DOHH2 (cell line): Measurements from ENCODE around the gene NME4.

ENCODE experiments used
- H3F3A ChIP-seq: fragments of 200-600 bp; sonication (generic), shearing (Covaris generic); 2 replicates; pipeline ENCODE4 v1.6.0; 2016; ENCODE audit warnings: antibody characterized with exemption, mild to moderate bottlenecking; ENCODE audit not compliant: control insufficient read depth, insufficient read depth
- H3K27ac ChIP-seq: fragments of 200-600 bp; sonication (generic); 2 replicates; pipeline ENCODE4 v1.5.1; 2014; ENCODE audit warnings: low read depth, mild to moderate bottlenecking, low read length, moderate library complexity
- H3K27me3 ChIP-seq: fragments of 200-600 bp; sonication (generic); 2 replicates; pipeline ENCODE4 v1.6.1; 2014; ENCODE audit warnings: mild to moderate bottlenecking, low read length, mixed read lengths; ENCODE audit not compliant: control insufficient read depth
- H3K36me3 ChIP-seq: fragments of 200-600 bp; sonication (generic); 2 replicates; pipeline ENCODE4 v1.6.1; 2014; ENCODE audit warnings: mild to moderate bottlenecking, low read length, moderate library complexity, mixed read lengths; ENCODE audit not compliant: control insufficient read depth
- H3K4me1 ChIP-seq: fragments of 200-600 bp; sonication (generic); 2 replicates; pipeline ENCODE4 v1.6.1; 2014; ENCODE audit warnings: mild to moderate bottlenecking, low read length, mixed read lengths; ENCODE audit not compliant: control insufficient read depth
- H3K4me2 ChIP-seq: fragments of 200-600 bp; sonication (generic); 2 replicates; pipeline ENCODE4 v1.6.0; 2014; ENCODE audit warnings: mild to moderate bottlenecking, low read length, moderate library complexity
- H3K4me3 ChIP-seq: fragments of 200-600 bp; sonication (generic); 2 replicates; pipeline ENCODE4 v1.5.1; 2014; ENCODE audit warnings: mild to moderate bottlenecking, low read length, mixed read lengths
- H3K79me2 ChIP-seq: fragments of 200-600 bp; sonication (generic); 2 replicates; pipeline ENCODE4 v1.6.1; 2014; ENCODE audit warnings: mild to moderate bottlenecking, low read length, mixed read lengths; ENCODE audit not compliant: control insufficient read depth
- H3K9me2 ChIP-seq: fragments of 200-600 bp; sonication (generic); replicated peaks from 2 replicates; pipeline ENCODE4 v1.6.1; 2014; ENCODE audit warnings: mild to moderate bottlenecking, low read length, mixed read lengths; ENCODE audit not compliant: control insufficient read depth
- H3K9me3 ChIP-seq: fragments of 200-600 bp; sonication (generic); 2 replicates; pipeline ENCODE4 v1.6.1; 2014; ENCODE audit warnings: antibody characterized with exemption, low read length, mixed read lengths; ENCODE audit not compliant: control insufficient read depth, insufficient read depth
- H4K20me1 ChIP-seq: fragments of 200-600 bp; sonication (generic); 2 replicates; pipeline ENCODE4 v1.6.0; 2014; ENCODE audit warnings: low read depth, mild to moderate bottlenecking, antibody characterized with exemption, low read length, moderate library complexity; ENCODE audit not compliant: control insufficient read depth, insufficient read depth
- EZH2phosphoT487 ChIP-seq: fragments of 200-600 bp; sonication (generic); IDR thresholded peaks from 2 replicates; pipeline ENCODE4 v1.6.1; 2017; ENCODE audit warnings: borderline replicate concordance, mild to moderate bottlenecking, antibody characterized with exemption, low read length, moderate library complexity, mixed read lengths
- TF ChIP-seq, protein P1 (sequence below): fragments of 200-600 bp; sonication (generic); IDR thresholded peaks from one replicate; pipeline ENCODE4 v1.5.1; 2014; ENCODE audit warnings: antibody characterized with exemption, mild to moderate bottlenecking, low read depth, low read length; ENCODE audit not compliant: poor library complexity, severe bottlenecking

The NME4 gene

GRCh38 chr16:369275-369865, 27.6 kb upstream of the NME4 start:
- Histone ChIP-seq H3K27me3 (no peaks in the 10 kb centered on the region), H4K20me1 (no peaks in the 10 kb centered on the region), H3F3A (no peaks in the 10 kb centered on the region), H3K9me2 (no peaks in the 10 kb centered on the region), H3K79me2 (peaks cover 5% of the 10 kb centered on the region), H3K27ac (no peak overlapping the region), H3K4me1 (peaks cover 17% of the 10 kb centered on the region), H3K36me3 (peaks cover 52% of the 10 kb centered on the region), H3K9me3 (no peaks in the 10 kb centered on the region), H3K4me3 (peak overlapping the region; percentile 47), H3K4me2 (peak overlapping the region; percentile 58)
- no peak for TF ChIP-seq EZH2phosphoT487
- TF ChIP-seq, protein P1, sequence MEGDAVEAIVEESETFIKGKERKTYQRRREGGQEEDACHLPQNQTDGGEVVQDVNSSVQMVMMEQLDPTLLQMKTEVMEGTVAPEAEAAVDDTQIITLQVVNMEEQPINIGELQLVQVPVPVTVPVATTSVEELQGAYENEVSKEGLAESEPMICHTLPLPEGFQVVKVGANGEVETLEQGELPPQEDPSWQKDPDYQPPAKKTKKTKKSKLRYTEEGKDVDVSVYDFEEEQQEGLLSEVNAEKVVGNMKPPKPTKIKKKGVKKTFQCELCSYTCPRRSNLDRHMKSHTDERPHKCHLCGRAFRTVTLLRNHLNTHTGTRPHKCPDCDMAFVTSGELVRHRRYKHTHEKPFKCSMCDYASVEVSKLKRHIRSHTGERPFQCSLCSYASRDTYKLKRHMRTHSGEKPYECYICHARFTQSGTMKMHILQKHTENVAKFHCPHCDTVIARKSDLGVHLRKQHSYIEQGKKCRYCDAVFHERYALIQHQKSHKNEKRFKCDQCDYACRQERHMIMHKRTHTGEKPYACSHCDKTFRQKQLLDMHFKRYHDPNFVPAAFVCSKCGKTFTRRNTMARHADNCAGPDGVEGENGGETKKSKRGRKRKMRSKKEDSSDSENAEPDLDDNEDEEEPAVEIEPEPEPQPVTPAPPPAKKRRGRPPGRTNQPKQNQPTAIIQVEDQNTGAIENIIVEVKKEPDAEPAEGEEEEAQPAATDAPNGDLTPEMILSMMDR: no peak

DNA sequence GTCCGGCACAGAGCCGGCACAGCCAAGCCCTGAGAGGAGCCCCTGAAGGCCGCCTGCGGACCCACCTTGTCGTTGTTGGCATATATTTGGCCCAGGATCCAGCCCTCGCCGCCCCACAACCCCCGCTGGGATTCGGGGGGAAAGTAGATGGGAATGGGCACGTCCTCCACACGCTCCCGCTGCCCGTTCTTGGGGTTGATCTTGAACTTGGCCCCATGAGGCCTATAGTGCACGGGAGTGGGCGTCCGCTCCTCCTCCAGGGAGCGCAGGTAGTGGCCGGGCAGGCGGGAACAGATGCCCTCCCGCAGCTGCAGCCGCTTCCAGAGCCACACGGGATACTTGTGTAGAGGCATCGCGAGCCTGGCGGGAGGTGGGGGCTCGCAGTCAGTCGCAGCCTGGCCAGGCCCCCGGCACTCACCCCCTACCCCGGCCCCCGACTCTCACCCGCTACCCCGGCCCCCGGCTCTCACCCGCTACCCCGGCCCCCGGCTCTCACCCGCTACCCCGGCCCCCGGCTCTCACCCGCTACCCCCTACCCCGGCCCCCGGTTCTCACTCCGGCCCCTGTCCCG, 27.0 kb upstream of the NME4 start:
- no peaks in the 10 kb centered on the region for H3K9me2 ChIP-seq
- no peak overlapping the region for H3K27ac ChIP-seq
- H3K79me2 ChIP-seq: peaks cover 5% of the 10 kb centered on the region
- H4K20me1 ChIP-seq: no peaks in the 10 kb centered on the region
- no peak for TF ChIP-seq EZH2phosphoT487
- TF ChIP-seq, protein P1: no peak
- no peaks in the 10 kb centered on the region for H3F3A ChIP-seq
- no peaks in the 10 kb centered on the region for H3K27me3 ChIP-seq
- H3K36me3 ChIP-seq: peaks cover 58% of the 10 kb centered on the region
- H3K4me3 ChIP-seq: peak overlapping the region; percentile 47
- peak overlapping the region; percentile 58 for H3K4me2 ChIP-seq
- peaks cover 17% of the 10 kb centered on the region for H3K4me1 ChIP-seq
- no peaks in the 10 kb centered on the region for H3K9me3 ChIP-seq

DNA sequence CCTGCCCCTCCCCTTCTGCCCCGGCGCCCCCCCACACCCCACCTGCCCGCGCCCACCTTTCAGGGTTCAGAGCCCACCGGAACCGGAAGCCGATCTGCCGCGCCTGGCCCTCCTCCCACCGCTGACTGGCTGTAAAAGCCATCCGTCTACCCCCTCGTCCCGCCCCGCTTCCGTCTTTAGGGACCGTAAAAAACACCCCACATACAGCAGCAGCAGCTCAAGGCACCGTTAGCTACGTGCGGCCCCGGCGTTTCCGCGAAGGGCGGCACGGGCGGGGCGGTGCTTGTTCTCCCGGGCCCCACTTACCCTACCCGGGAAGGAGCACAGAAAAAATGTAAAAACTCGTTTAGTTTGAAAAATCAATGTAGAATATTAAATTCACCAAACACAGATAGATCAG, 26.6 kb upstream of the NME4 start, which contains the start of gene MRPL28:
Gene MRPL28, minus strand, starts transcription at position 96 of the 400 bp plus-strand sequence. CDS start 320 bp downstream, outside the sequence.
- H3K36me3 ChIP-seq: peaks cover 62% of the 10 kb centered on the region

More for the DNA sequence above, 26.6 kb upstream of the NME4 start, which contains the start of gene MRPL28:
- Histone ChIP-seq H3K4me1 (peaks cover 17% of the 10 kb centered on the region), H3K4me3 (peak within 1 kb of the TSS; percentile 47), H3K27me3 (no peaks in the 10 kb centered on the region), H4K20me1 (no peaks in the 10 kb centered on the region), H3K4me2 (peak within 1 kb of the TSS; percentile 58), H3K27ac (peak within 1 kb of the TSS; percentile 28), H3F3A (no peaks in the 10 kb centered on the region), H3K79me2 (peaks cover 5% of the 10 kb centered on the region), H3K9me2 (no peaks in the 10 kb centered on the region), H3K9me3 (no peaks in the 10 kb centered on the region)
- TF ChIP-seq, protein P1: no peak
- no peak for TF ChIP-seq EZH2phosphoT487
